Nephron progenitor cell (in vitro differentiated cells): Measurements from ENCODE around the gene CPED1.

Source experiments
- DNase-seq: peaks from one replicate; pipeline ENCODE4 v3.0.0; 2021
- H3K27ac Mint-ChIP-seq: 2 replicates; pipeline ENCODE4 v1.8.0; 2021; ENCODE audit warnings: mild to moderate bottlenecking, moderate library complexity, mixed read lengths
- H3K27me3 Mint-ChIP-seq: 2 replicates; pipeline ENCODE4 v1.8.0; 2021; ENCODE audit warnings: mild to moderate bottlenecking, low read depth, mixed read lengths; ENCODE audit not compliant: poor library complexity
- H3K36me3 Mint-ChIP-seq: 2 replicates; pipeline ENCODE4 v1.8.0; 2021; ENCODE audit warnings: low read depth, mixed read lengths
- H3K4me1 Mint-ChIP-seq: 2 replicates; pipeline ENCODE4 v1.8.0; 2021; ENCODE audit warnings: mixed read lengths
- H3K4me3 Mint-ChIP-seq: 2 replicates; pipeline ENCODE4 v1.8.0; 2021; ENCODE audit warnings: mild to moderate bottlenecking, moderate library complexity, mixed read lengths
- H3K9me3 Mint-ChIP-seq: 2 replicates; pipeline ENCODE4 v1.8.0; 2021; ENCODE audit warnings: mild to moderate bottlenecking, moderate library complexity, mixed read lengths
- TF ChIP-seq, protein P1 (sequence below): fragments of 200-600 bp; sonication (generic); IDR thresholded peaks from 2 replicates; pipeline ENCODE4 v1.5.0; 2021; ENCODE audit warnings: antibody characterized with exemption

CPED1 gene

DNA sequence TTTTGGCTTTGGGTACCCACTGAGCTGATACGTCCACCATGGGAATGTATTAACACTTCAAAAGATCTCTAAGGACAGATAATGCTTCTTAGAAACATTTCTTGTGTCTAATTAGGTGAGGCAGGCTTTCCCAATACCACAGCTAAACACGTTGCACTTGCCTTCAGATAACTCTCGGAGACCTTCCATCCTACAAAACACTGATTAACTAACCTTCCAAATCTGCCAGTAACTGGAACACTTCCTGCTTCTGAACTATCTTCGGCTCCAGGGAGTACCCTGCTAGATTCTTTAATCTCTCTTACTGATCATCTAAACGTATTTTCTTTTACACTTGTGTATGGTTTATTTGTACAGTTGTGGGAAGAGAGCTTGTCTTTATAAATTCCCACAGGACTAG, 339.2 kb downstream of the CPED1 start:
- Mint-ChIP-seq H3K9me3 (peaks cover 4% of the 10 kb centered on the region), H3K36me3 (no peaks in the 10 kb centered on the region), H3K27me3 (peaks cover 54% of the 10 kb centered on the region), H3K27ac (no peak overlapping the region), H3K4me1 (peaks cover 38% of the 10 kb centered on the region), H3K4me3 (no peak overlapping the region)
- no peak for DNase-seq
- TF ChIP-seq, protein P1, sequence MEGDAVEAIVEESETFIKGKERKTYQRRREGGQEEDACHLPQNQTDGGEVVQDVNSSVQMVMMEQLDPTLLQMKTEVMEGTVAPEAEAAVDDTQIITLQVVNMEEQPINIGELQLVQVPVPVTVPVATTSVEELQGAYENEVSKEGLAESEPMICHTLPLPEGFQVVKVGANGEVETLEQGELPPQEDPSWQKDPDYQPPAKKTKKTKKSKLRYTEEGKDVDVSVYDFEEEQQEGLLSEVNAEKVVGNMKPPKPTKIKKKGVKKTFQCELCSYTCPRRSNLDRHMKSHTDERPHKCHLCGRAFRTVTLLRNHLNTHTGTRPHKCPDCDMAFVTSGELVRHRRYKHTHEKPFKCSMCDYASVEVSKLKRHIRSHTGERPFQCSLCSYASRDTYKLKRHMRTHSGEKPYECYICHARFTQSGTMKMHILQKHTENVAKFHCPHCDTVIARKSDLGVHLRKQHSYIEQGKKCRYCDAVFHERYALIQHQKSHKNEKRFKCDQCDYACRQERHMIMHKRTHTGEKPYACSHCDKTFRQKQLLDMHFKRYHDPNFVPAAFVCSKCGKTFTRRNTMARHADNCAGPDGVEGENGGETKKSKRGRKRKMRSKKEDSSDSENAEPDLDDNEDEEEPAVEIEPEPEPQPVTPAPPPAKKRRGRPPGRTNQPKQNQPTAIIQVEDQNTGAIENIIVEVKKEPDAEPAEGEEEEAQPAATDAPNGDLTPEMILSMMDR = no peak

- H3K9me3 Mint-ChIP-seq = peaks cover 4% of the 10 kb centered on the region
- H3K4me1 Mint-ChIP-seq = peaks cover 34% of the 10 kb centered on the region
- H3K27me3 Mint-ChIP-seq = peaks cover 54% of the 10 kb centered on the region
- peak within 1 kb of the TSS; percentile 84 for H3K4me3 Mint-ChIP-seq
- H3K27ac Mint-ChIP-seq = no peak within 1 kb of the TSS
- peak; percentile 54 for DNase-seq
- TF ChIP-seq, protein P1 = no peak
- H3K36me3 Mint-ChIP-seq = no peaks in the 10 kb centered on the region
Observed at GRCh38 chr7:121328508-121329190, 340.1 kb downstream of the CPED1 start, which contains the start of gene WNT16. TSS of gene WNT16 (plus strand) at chr7:121329000. CDS start at chr7:121329293, 293 bp downstream.

DNA sequence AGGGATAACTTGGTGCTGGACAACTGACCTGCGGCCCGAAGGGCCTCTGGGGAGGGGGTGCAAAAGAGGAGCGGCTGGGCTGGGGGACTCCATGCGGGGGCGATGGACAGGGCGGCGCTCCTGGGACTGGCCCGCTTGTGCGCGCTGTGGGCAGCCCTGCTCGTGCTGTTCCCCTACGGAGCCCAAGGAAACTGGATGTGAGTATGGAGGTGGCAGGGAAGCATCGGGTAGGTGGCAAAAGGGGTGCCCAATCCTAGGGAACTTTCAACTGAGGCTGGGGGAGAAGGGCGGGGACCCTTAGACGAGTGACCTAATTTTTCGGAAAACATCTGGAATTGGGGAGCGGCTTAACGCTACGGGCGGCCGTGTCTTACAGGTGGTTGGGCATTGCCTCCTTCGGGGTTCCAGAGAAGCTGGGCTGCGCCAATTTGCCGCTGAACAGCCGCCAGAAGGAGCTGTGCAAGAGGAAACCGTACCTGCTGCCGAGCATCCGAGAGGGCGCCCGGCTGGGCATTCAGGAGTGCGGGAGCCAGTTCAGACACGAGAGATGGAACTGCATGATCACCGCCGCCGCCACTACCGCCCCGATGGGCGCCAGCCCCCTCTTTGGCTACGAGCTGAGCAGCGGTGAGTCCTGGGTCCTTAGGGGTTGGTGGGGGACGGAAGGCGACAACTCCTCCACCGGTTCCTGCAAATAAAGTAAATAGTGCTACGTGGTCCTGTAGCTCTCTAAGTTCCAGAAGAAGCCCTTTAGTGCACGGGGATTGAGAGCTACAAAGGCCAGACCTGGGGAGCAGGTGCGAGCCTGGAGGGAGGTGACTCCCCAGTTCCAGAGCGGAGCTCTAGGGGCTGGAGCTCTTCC, 340.9 kb downstream of the CPED1 start:
- H3K27me3 Mint-ChIP-seq = peaks cover 54% of the 10 kb centered on the region
- H3K4me1 Mint-ChIP-seq = peaks cover 28% of the 10 kb centered on the region
- no peak overlapping the region for H3K27ac Mint-ChIP-seq
- TF ChIP-seq, protein P1 = no peak
- H3K4me3 Mint-ChIP-seq = peak overlapping the region; percentile 84
- peaks cover 4% of the 10 kb centered on the region for H3K9me3 Mint-ChIP-seq
- peak; percentile 53 for DNase-seq
- no peaks in the 10 kb centered on the region for H3K36me3 Mint-ChIP-seq

- peak; percentile 52 for DNase-seq
- Mint-ChIP-seq H3K36me3 (no peaks in the 10 kb centered on the region), H3K9me3 (peaks cover 4% of the 10 kb centered on the region), H3K4me3 (peak overlapping the region; percentile 84), H3K27me3 (peaks cover 50% of the 10 kb centered on the region), H3K27ac (no peak overlapping the region), H3K4me1 (peaks cover 28% of the 10 kb centered on the region)
- TF ChIP-seq, protein P1 = no peak
Observed at GRCh38 chr7:121330053-121330833, 341.7 kb downstream of the CPED1 start.

DNA sequence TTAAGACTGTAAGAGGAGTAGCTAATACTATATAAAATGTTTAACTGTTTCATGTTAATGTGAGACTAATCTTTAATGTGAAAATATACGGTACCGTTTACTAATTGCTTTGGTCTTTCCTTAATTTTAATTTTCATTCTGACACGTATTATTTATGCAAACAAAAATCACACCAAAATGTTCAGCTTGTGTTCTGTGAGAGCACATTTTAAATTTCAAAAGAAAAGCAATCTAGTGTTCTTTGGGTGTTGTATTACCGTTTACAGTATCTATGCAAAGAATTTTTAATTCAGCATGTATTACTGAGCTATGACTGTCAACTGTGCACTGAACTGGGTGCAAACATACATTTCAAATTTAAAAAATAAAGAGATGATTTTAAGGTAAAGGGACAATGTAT, 342.5 kb downstream of the CPED1 start:
- DNase-seq = no peak
- H3K36me3 Mint-ChIP-seq = no peaks in the 10 kb centered on the region
- peaks cover 4% of the 10 kb centered on the region for H3K9me3 Mint-ChIP-seq
- no peak overlapping the region for H3K4me3 Mint-ChIP-seq
- peaks cover 28% of the 10 kb centered on the region for H3K4me1 Mint-ChIP-seq
- H3K27me3 Mint-ChIP-seq = peaks cover 48% of the 10 kb centered on the region
- TF ChIP-seq, protein P1 = no peak
- no peak overlapping the region for H3K27ac Mint-ChIP-seq
